Stimulated activated naive CD4-positive, alpha-beta T cell (primary cell): ENCODE results near the gene OR8A1.
"Not testable (repeated sequence)": the region's sequence is repeated elsewhere in the genome, so short reads cannot be mapped to it uniquely, and the experiment has no call there.

Source experiments
- DNase-seq, 6 experiments: peaks; one replicate each; lab custom pipeline; 2025; lab: John Stamatoyannopoulos, UW

OR8A1 gene

DNA sequence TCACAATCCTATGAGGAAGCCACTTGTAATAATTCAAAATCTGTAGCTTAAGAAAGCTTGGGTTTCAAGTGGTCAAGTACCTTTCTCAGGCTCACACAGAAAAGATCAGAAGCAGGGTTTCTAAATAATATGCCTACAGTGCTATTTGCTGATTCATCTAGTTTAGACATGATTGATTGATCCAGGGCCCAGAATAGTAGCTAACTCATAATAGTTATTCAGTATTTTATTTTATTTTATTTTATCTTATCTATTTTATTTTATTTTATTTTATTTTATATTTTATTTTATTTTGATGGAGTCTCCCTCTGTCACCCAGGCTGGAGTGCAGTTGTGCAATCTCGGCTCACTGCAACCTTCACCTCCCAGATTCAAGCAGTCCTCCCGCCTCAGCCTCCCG lies 25.5 kb downstream of the OR8A1 start:
- no peak for DNase-seq

GRCh38 chr11:124597626-124598025 lies 27.8 kb downstream of the OR8A1 start:
- no peak for DNase-seq

DNA sequence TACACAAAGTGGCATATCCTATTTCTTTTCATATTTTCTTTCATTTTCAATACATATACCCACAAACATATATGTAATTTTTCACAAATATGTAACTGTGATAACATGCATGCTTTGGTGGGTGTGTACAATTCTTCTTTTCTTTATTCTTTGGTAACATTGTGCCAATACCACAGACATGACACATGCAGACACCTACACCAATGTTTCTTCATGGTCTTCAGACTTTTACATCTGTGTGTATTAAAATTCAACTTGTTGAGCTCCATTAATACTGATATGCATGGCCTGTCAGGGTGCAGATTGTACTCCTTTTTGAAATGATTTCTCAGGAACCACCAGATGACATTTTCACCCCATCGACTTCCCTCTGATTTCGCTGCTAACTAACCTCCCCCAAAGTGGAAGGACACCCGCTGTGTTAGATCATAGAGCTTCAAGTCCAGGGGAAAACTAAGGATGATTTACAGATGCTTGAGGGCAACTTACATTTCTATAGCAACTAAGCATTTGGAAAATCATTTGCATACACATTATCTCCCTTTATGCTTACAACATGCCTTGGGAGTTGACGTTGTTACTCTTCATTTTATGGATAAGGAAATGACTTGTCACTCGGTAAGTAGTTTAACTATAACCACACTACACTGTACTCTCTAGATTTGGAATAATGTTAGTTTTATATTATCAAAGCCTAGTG lies 31.0 kb downstream of the OR8A1 start:
- no peak for DNase-seq

- DNase-seq: no peak
Observed at GRCh38 chr11:124602193-124602592, 32.4 kb downstream of the OR8A1 start.

DNA sequence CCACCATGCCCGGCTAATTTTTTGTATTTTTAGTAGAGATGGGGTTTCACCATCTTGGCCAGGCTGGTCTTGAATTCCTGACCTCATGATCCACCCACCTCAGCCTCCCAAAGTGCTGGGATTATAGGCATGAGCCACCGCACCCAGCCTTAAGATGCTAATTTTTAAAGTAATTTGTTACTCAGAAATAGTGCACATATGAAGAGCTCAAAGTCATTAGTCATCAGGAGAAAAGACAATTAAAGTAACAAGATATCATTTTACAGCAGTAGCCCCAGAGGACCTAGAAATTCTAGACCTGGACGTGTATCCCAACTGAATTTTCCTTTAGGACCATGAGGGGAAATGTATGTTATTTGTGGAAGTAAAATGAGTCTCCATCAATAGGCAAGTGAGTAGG lies 32.9 kb downstream of the OR8A1 start:
- not testable (repeated sequence) for DNase-seq

- DNase-seq: no peak
Observed at GRCh38 chr11:124605719-124606118, 35.9 kb downstream of the OR8A1 start.

- no peak for DNase-seq
Observed at GRCh38 chr11:124608147-124608546, 38.4 kb downstream of the OR8A1 start.

GRCh38 chr11:124610295-124610694 lies 40.5 kb downstream of the OR8A1 start:
- no peak for DNase-seq

- DNase-seq: no peak
Observed at GRCh38 chr11:124611064-124611463, 41.3 kb downstream of the OR8A1 start, which contains the start of gene PANX3. TSS of gene PANX3 (plus strand) at chr11:124611428. CDS start at chr11:124611557, 129 bp downstream.

- peak in 1 of 6 experiments; percentile 10 for DNase-seq
Observed at GRCh38 chr11:124612045-124612444, 42.2 kb downstream of the OR8A1 start.

DNA sequence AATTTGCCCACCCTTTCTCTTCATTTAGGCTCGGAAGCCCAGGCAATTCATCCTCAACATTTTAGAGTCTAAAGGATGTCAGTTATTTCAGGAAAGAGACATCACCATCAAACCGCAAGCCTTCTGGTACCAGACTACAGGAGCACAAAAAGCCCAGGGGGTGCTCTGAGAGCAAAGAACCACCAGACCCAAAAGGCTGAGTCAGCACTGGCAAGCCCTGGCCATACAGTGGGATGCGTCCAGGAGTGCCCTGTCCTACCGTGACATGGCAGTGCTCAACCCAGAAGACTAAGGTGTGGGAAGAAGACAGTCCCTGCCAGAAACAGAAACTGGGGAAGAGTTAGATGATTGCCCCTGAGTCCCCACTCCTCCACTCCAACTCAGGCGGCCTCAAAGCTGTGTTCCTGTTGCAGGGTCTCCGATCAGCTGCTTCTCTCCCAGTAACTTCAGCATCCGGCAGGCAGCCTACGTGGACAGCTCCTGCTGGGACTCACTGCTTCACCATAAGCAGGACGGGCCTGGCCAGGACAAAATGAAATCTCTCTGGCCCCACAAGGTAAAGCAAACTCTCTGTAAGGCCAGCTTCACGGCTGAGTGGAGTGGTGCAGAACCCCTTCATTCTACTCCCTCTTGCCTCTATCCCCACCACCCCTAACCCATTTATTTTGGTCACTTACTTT lies 42.9 kb downstream of the OR8A1 start:
- DNase-seq: no peak

DNA sequence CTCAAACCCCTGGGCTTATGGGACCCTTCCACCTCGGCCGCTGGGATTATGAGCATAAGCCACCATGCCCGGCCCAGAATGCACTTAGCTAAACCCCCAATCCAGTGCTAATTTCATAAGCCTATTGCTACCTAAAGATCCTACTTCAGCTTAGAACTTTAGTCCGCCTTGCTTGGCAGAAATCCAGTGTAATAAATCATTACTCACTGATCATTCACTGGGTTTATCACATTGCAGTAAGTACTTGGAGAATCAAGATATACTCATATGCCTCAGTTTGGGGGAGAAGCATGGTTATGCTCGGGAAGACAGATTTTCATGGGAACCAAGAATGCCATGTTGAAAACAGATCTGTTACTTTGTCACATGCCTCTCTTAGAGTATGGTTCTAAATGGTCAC lies 49.1 kb downstream of the OR8A1 start:
- no peak for DNase-seq
